K562 (cell line): Measurements from ENCODE around the gene FAM199X. TPM values are rescaled to one million over a fixed set of nuclear protein-coding genes. Genes with fewer than 3 reads are reported as not detected.
A peak's percentile ranks its signal among the peaks of the same experiment; 100 is the strongest.

Experiments used
- ATAC-seq: fragments of 200-7000 bp; cut with Tn5 transposase; 3 replicates; pipeline ENCODE4 v1.9.1; 2020; ENCODE audit warnings: moderate library complexity
- BruUV-seq: library from RNA; stranded (reverse); fragments of 400-500 nt; replicated peaks from 2 replicates; lab custom pipeline; 2021; lab: Mats Ljungman, UMichigan
- CTCF ChIA-PET: fragments of 300-600 bp; formaldehyde crosslinking; extraction: SDS; loops from one replicate; lab custom pipeline; 2021; ENCODE audit warnings: low intra/inter-chr PET ratio; lab: Yijun Ruan, JAX
- POLR2A ChIA-PET: fragments of 300-600, 350-650 bp; sonication (Branson Sonifier 250); formaldehyde crosslinking; extraction: SDS; loops from one replicate; lab custom pipeline; 2021; ENCODE audit warnings: antibody characterized with exemption, inconsistent platforms; lab: Yijun Ruan, JAX
- DNase-seq, 4 experiments: peaks; one replicate each; pipeline versions ENCODE4 v3.0.0 to v3.0.0-alpha.2; 2011 to 2018; ENCODE audit warnings: low spot score in 3 of 4, mixed read lengths in 3 of 4; ENCODE audit errors: extremely low read depth in 1 of 4
- FAIRE-seq: peaks from 2 replicates; lab custom pipeline; 2011; peaks lifted over from hg19 to GRCh38; lab: Jason Lieb, UNC
- H2AFZ ChIP-seq: 2 replicates; pipeline ENCODE4 v1.6.0; 2011; ENCODE audit warnings: low read depth, low read length, control low read depth, inconsistent platforms
- H3K27ac ChIP-seq: fragments of 200-600 bp; 3 replicates; pipeline ENCODE4 v1.8.0; 2011; ENCODE audit warnings: low read depth, mild to moderate bottlenecking, control low read depth, inconsistent platforms, low read length, moderate library complexity, mixed read lengths; ENCODE audit errors: extremely low read depth
- H3K27me3 ChIP-seq, 2 experiments: fragments of 300-600 bp in 1 of 2; 2 replicates in 1 of 2; 3 replicates in 1 of 2; pipeline versions ENCODE4 v1.6.0 to v1.8.0; 2011; ENCODE audit warnings: inconsistent platforms in 2 of 2, low read length in 2 of 2, mild to moderate bottlenecking in 1 of 2, mixed read lengths in 1 of 2, moderate library complexity in 1 of 2; ENCODE audit not compliant: control insufficient read depth in 2 of 2, insufficient read depth in 2 of 2
- H3K36me3 ChIP-seq: fragments of 300-600 bp; 3 replicates; pipeline ENCODE4 v1.8.0; 2011; ENCODE audit warnings: mild to moderate bottlenecking, low read length, inconsistent platforms; ENCODE audit not compliant: control insufficient read depth, insufficient read depth
- H3K4me1 ChIP-seq, 2 experiments: fragments of 200-600 bp in 1 of 2; replicated peaks in 1 of 2; 2 replicates in 1 of 2; 3 replicates in 1 of 2; pipeline versions ENCODE4 v1.5.1 to v1.8.0; 2011; ENCODE audit warnings: inconsistent platforms in 2 of 2, low read length in 2 of 2, mild to moderate bottlenecking in 1 of 2, mixed read lengths in 1 of 2, moderate library complexity in 1 of 2; ENCODE audit not compliant: control insufficient read depth in 2 of 2, insufficient read depth in 2 of 2
- H3K4me2 ChIP-seq: 2 replicates; pipeline ENCODE4 v1.6.1; 2011; ENCODE audit warnings: low read length, control low read depth, inconsistent platforms, mixed read lengths; ENCODE audit not compliant: insufficient read depth
- H3K4me3 ChIP-seq: fragments of 200-600 bp; sonication (generic), shearing (Covaris generic); 2 replicates; pipeline ENCODE4 v1.5.1; 2016; ENCODE audit warnings: control low read depth, inconsistent platforms
- H3K79me2 ChIP-seq: fragments of 200-600 bp; 3 replicates; pipeline ENCODE4 v1.8.0; 2011; ENCODE audit warnings: low read length, inconsistent platforms; ENCODE audit not compliant: control insufficient read depth, insufficient read depth
- H3K9ac ChIP-seq, 2 experiments: 2 replicates each; pipeline versions ENCODE4 v1.6.0 to v1.6.1; 2011; ENCODE audit warnings: low read depth in 2 of 2, low read length in 2 of 2, control low read depth in 1 of 2, inconsistent platforms in 1 of 2, mild to moderate bottlenecking in 1 of 2, mixed read lengths in 1 of 2; ENCODE audit not compliant: insufficient read depth in 1 of 2
- H3K9me1 ChIP-seq: one replicate; pipeline ENCODE4 v1.6.0; 2011; ENCODE audit warnings: inconsistent platforms, mild to moderate bottlenecking, low read length, moderate library complexity; ENCODE audit not compliant: control insufficient read depth, insufficient read depth
- H3K9me3 ChIP-seq: replicated peaks from 2 replicates; pipeline ENCODE4 v1.5.1; 2011; ENCODE audit warnings: low read depth, low read length, inconsistent platforms; ENCODE audit not compliant: control insufficient read depth, insufficient read depth
- H4K20me1 ChIP-seq: replicated peaks from 2 replicates; pipeline ENCODE4 v1.6.1; 2011; ENCODE audit warnings: low read length, inconsistent platforms, mixed read lengths; ENCODE audit not compliant: control insufficient read depth, insufficient read depth
- ARID3A ChIP-seq: IDR thresholded peaks from 2 replicates; pipeline ENCODE4 v1.6.1; 2012; ENCODE audit warnings: low read depth, low read length, improper control_type of control experiment, borderline replicate concordance
- DACH1 ChIP-seq: fragments of 450-650 bp; IDR thresholded peaks from 2 replicates; pipeline ENCODE4 v1.6.1; 2018; ENCODE audit not compliant: partially characterized antibody
- NR1H2 ChIP-seq: sonication (generic); formaldehyde crosslinking; IDR thresholded peaks from 2 replicates; pipeline ENCODE4 v1.4.0; 2020; ENCODE audit warnings: mild to moderate bottlenecking, missing genetic modification reagents
- TCF7L2 ChIP-seq: fragments of 150-350 bp; IDR thresholded peaks from 2 replicates; pipeline ENCODE4 v1.6.1; 2016; ENCODE audit warnings: low read depth, mild to moderate bottlenecking, low read length, moderate library complexity
- ZBTB11 ChIP-seq, 3 experiments: fragments of 200-800 bp in 1 of 3; fragments of 250-450 bp in 1 of 3; fragments of 450-650 bp in 1 of 3; sonication (Bioruptor Pico) in 1 of 3; sonication (Bioruptor generic) in 1 of 3; formaldehyde crosslinking in 1 of 3; IDR thresholded peaks; 2 replicates each; pipeline versions ENCODE4 v1.6.1 to v1.8.0; 2016 to 2022; ENCODE audit warnings: mild to moderate bottlenecking in 2 of 3, missing genetic modification characterization in 2 of 3, missing compliant biosample characterization in 1 of 3, moderate library complexity in 1 of 3
- ZNF197 ChIP-seq: fragments of 200-800 bp; sonication (Bioruptor generic); IDR thresholded peaks from 2 replicates; pipeline ENCODE4 v1.6.1; 2016; ENCODE audit warnings: low read depth, missing genetic modification characterization, missing compliant biosample characterization
- WGBS: fragments of 100-300 bp; shearing (Covaris generic); methylation state at CpG from one replicate; pipeline ENCODE4 v1.1.6; 2016; ENCODE audit warnings: low coverage, mixed read lengths; ENCODE audit not compliant: insufficient coverage; ENCODE audit errors: missing lambda C conversion rate; 5-methylcytosine and 5-hydroxymethylcytosine counted together
- in situ Hi-C: fragments of 300-500 bp; cut with MboI; formaldehyde crosslinking; loops from 4 replicates; pipeline ENCODE4 v1.15.0; 2018; ENCODE audit warnings: inconsistent platforms, mixed read lengths
- intact Hi-C: fragments of 100-400 bp; cut with micrococcal nuclease; formaldehyde crosslinking; loops from 2 replicates; pipeline ENCODE4 v1.14.2; 2022
- polyA plus RNA-seq, 8 experiments: library from polyadenylated mRNA; depleted of rRNA in 4 of 8; stranded (reverse) in 5 of 8; unstranded in 3 of 8; fragments of >200 nt; fragmentation: Nextera tagmentation in 2 of 8; fragmentation: Illumina TruSeq in 1 of 8; extraction: Ambion mirVana in 2 of 8; extraction: Trizol in 1 of 8; gene quantifications; 2 replicates each; pipeline versions ENCODE4 v1.2.1 to v1.2.3, GENCODE V29; 2011 to 2014; ENCODE audit warnings: inconsistent platforms in 1 of 8, missing spikeins in 1 of 8
- total RNA-seq, 7 experiments: library from RNA; depleted of rRNA in 6 of 7; stranded (reverse); fragments of >200 nt in 6 of 7; fragmentation: Illumina TruSeq in 2 of 7; extraction: Trizol in 2 of 7; gene quantifications; 2 replicates each; pipeline versions ENCODE4 v1.2.1 to v1.2.3, GENCODE V29; 2011 to 2021; ENCODE audit warnings: low replicate concordance in 1 of 7
- TF ChIP-seq, protein P1 (sequence below): conservative IDR thresholded peaks from 2 replicates; pipeline ENCODE4 v1.6.1; 2011; ENCODE audit warnings: low read depth, mild to moderate bottlenecking, low read length; ENCODE audit not compliant: control insufficient read depth
- TF ChIP-seq, protein P2 (sequence below), 2 experiments: fragments of 150-350 bp in 1 of 2; IDR thresholded peaks; 2 replicates each; pipeline ENCODE4 v1.6.1; 2012 to 2016; ENCODE audit warnings: low read depth in 2 of 2, low read length in 2 of 2, mild to moderate bottlenecking in 1 of 2, moderate library complexity in 1 of 2

FAM199X gene
- total and polyA plus RNA-seq, 9 of the 15 experiments (the other 6 are each of a cell fraction or from before 2014, with no cell fraction given): 4.6 to 22.2 (median 13.7) TPM

- intact Hi-C loops: no loop called here
- 0% methylated on average over 17 of the region's 44 CpGs for WGBS
- Histone ChIP-seq H3K9ac (peak within 1 kb of the TSS; percentile 83 to 95), H3K9me3 (no peaks in the 10 kb centered on the region), H3K4me3 (peak within 1 kb of the TSS; percentile 67), H3K27ac (peak within 1 kb of the TSS; percentile 99), H3K79me2 (peaks cover 29% of the 10 kb centered on the region), H3K36me3 (no peaks in the 10 kb centered on the region; the same call in 2 of the 3 replicates), H3K4me2 (peak within 1 kb of the TSS; percentile 81), H2AFZ (peak within 1 kb of the TSS; percentile 99), H3K9me1 (no peaks in the 10 kb centered on the region), H3K27me3 (no peaks in the 10 kb centered on the region), H3K4me1 (peaks cover 0 to 4% of the 10 kb centered on the region in 2 experiments; a peak in 3 of 5 replicates), H4K20me1 (no peaks in the 10 kb centered on the region)
- FAIRE-seq (peak; percentile 85), DNase-seq (peak; percentile 66 to 89 (median 74)), ATAC-seq (peak; percentile 98)
- BruUV-seq: TSS peak; percentile 87
- ChIA-PET CTCF (no interaction called here), POLR2A (interaction anchor here (0.6 to 2.1 kb wide), 8 partner anchors 9 to 239 kb away, joined by 3 to 16 read pairs (median 4); partner anchors contain the start of gene FAM199X)
- in situ Hi-C loops: no loop called here
- peak; percentile 5 for TF ChIP-seq DACH1
- no peak for TF ChIP-seq ARID3A
- no peak for TF ChIP-seq TCF7L2
- no peak for TF ChIP-seq NR1H2 (CRISPR knock-in tag)
- no peak for TF ChIP-seq ZNF197
- TF ChIP-seq, protein P1, sequence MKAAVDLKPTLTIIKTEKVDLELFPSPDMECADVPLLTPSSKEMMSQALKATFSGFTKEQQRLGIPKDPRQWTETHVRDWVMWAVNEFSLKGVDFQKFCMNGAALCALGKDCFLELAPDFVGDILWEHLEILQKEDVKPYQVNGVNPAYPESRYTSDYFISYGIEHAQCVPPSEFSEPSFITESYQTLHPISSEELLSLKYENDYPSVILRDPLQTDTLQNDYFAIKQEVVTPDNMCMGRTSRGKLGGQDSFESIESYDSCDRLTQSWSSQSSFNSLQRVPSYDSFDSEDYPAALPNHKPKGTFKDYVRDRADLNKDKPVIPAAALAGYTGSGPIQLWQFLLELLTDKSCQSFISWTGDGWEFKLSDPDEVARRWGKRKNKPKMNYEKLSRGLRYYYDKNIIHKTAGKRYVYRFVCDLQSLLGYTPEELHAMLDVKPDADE: no peak
- TF ChIP-seq, protein P2, sequence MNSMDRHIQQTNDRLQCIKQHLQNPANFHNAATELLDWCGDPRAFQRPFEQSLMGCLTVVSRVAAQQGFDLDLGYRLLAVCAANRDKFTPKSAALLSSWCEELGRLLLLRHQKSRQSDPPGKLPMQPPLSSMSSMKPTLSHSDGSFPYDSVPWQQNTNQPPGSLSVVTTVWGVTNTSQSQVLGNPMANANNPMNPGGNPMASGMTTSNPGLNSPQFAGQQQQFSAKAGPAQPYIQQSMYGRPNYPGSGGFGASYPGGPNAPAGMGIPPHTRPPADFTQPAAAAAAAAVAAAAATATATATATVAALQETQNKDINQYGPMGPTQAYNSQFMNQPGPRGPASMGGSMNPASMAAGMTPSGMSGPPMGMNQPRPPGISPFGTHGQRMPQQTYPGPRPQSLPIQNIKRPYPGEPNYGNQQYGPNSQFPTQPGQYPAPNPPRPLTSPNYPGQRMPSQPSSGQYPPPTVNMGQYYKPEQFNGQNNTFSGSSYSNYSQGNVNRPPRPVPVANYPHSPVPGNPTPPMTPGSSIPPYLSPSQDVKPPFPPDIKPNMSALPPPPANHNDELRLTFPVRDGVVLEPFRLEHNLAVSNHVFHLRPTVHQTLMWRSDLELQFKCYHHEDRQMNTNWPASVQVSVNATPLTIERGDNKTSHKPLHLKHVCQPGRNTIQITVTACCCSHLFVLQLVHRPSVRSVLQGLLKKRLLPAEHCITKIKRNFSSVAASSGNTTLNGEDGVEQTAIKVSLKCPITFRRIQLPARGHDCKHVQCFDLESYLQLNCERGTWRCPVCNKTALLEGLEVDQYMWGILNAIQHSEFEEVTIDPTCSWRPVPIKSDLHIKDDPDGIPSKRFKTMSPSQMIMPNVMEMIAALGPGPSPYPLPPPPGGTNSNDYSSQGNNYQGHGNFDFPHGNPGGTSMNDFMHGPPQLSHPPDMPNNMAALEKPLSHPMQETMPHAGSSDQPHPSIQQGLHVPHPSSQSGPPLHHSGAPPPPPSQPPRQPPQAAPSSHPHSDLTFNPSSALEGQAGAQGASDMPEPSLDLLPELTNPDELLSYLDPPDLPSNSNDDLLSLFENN (IDR thresholded peaks at IDR 0.05; ENCODE audit: low read depth in 2 of 2, low read length in 2 of 2): no peak
- TF ChIP-seq ZBTB11 (CRISPR knock-in tag; IDR thresholded peaks at IDR 0.05): peak; percentile 93 to 98 (median 97)
Observed at GRCh38 chrX:104156630-104157529, 9.4 kb upstream of the FAM199X start, which contains the start of gene SLC25A53. SLC25A53 (minus strand) TSS chrX:104157009; CDS start chrX:104105257, 51,752 bp downstream.
